K562 (cell line): ENCODE data around the gene HSD11B1. TPM values are rescaled to one million over a fixed set of nuclear protein-coding genes. Genes with fewer than 3 reads are reported as not detected.
A peak's percentile ranks its signal among the peaks of the same experiment; 100 is the strongest.

Experiments
- CBX3 ChIP-seq, 2 experiments: IDR thresholded peaks; 1 replicate in 1 of 2; 2 replicates in 1 of 2; pipeline ENCODE4 v1.6.1; 2012; ENCODE audit warnings: inconsistent platforms in 2 of 2, low read length in 2 of 2, borderline replicate concordance in 1 of 2, control low read depth in 1 of 2
- DIDO1 ChIP-seq: fragments of 450-650 bp; IDR thresholded peaks from 2 replicates; pipeline ENCODE4 v1.6.1; 2016; ENCODE audit warnings: low read depth, missing biosample characterization, missing genetic modification characterization
- DMBX1 ChIP-seq: fragments of 250-450 bp; sonication (Bioruptor Pico); IDR thresholded peaks from 2 replicates; pipeline ENCODE4 v1.8.0; 2022; ENCODE audit warnings: inconsistent platforms, mild to moderate bottlenecking, moderate library complexity, borderline replicate concordance
- ELF1 ChIP-seq: fragments of 200-800 bp; sonication (Bioruptor generic); IDR thresholded peaks from 2 replicates; pipeline ENCODE4 v1.6.1; 2016; ENCODE audit warnings: missing genetic modification characterization, missing compliant biosample characterization
- EP300 ChIP-seq: IDR thresholded peaks from 2 replicates; pipeline ENCODE4 v1.6.1; 2012; ENCODE audit warnings: low read length, improper control_type of control experiment
- MECOM ChIP-seq: fragments of 250-450 bp; sonication (Bioruptor Pico); IDR thresholded peaks from 2 replicates; pipeline ENCODE4 v1.8.0; 2022; ENCODE audit warnings: inconsistent platforms
- NR2C1 ChIP-seq, 2 experiments: fragments of 450-650 bp; IDR thresholded peaks; 2 replicates each; pipeline ENCODE4 v1.6.1; 2017; ENCODE audit warnings: mild to moderate bottlenecking in 2 of 2, antibody characterized with exemption in 1 of 2, inconsistent platforms in 1 of 2, missing compliant biosample characterization in 1 of 2, missing genetic modification characterization in 1 of 2
- PYGO2 ChIP-seq: fragments of 450-650 bp; IDR thresholded peaks from 2 replicates; pipeline ENCODE4 v1.6.1; 2016; ENCODE audit warnings: mild to moderate bottlenecking, missing genetic modification characterization, moderate library complexity, missing compliant biosample characterization
- SUPT5H ChIP-seq: fragments of 450-650 bp; IDR thresholded peaks from 2 replicates; pipeline ENCODE4 v1.6.1; 2016
- TAL1 ChIP-seq: fragments of 450-650 bp; IDR thresholded peaks from 2 replicates; pipeline ENCODE4 v1.6.1; 2016; ENCODE audit warnings: mild to moderate bottlenecking
- ZNF3 ChIP-seq: fragments of 250-450 bp; sonication (Bioruptor Pico); IDR thresholded peaks from 2 replicates; pipeline ENCODE4 v1.5.0; 2021; ENCODE audit warnings: mild to moderate bottlenecking, moderate library complexity
- polyA plus RNA-seq, 8 experiments: library from polyadenylated mRNA; depleted of rRNA in 4 of 8; stranded (reverse) in 5 of 8; unstranded in 3 of 8; fragments of >200 nt; fragmentation: Nextera tagmentation in 2 of 8; fragmentation: Illumina TruSeq in 1 of 8; extraction: Ambion mirVana in 2 of 8; extraction: Trizol in 1 of 8; gene quantifications; 2 replicates each; pipeline versions ENCODE4 v1.2.1 to v1.2.3, GENCODE V29; 2011 to 2014; ENCODE audit warnings: inconsistent platforms in 1 of 8, missing spikeins in 1 of 8
- total RNA-seq, 7 experiments: library from RNA; depleted of rRNA in 6 of 7; stranded (reverse); fragments of >200 nt in 6 of 7; fragmentation: Illumina TruSeq in 2 of 7; extraction: Trizol in 2 of 7; gene quantifications; 2 replicates each; pipeline versions ENCODE4 v1.2.1 to v1.2.3, GENCODE V29; 2011 to 2021; ENCODE audit warnings: low replicate concordance in 1 of 7
- TF ChIP-seq, protein P1 (sequence below): fragments of 450-650 bp; IDR thresholded peaks from 2 replicates; pipeline ENCODE4 v1.6.1; 2016; ENCODE audit warnings: mild to moderate bottlenecking
- TF ChIP-seq, protein P2 (sequence below): IDR thresholded peaks from 2 replicates; pipeline ENCODE4 v1.6.1; 2012; ENCODE audit warnings: low read depth, low read length, improper control_type of control experiment, borderline replicate concordance
- TF ChIP-seq, protein P3 (sequence below): fragments of 250-450 bp; sonication (Bioruptor Pico); IDR thresholded peaks from 2 replicates; pipeline ENCODE4 v1.5.0; 2021; ENCODE audit warnings: mild to moderate bottlenecking, borderline replicate concordance
- TF ChIP-seq, protein P4 (sequence below): IDR thresholded peaks from 2 replicates; pipeline ENCODE4 v1.6.1; 2016; ENCODE audit warnings: missing genetic modification characterization, missing compliant biosample characterization
- TF ChIP-seq, protein P5 (sequence below): fragments of 250-450 bp; sonication (Bioruptor Pico); IDR thresholded peaks from 2 replicates; pipeline ENCODE4 v1.8.0; 2022; ENCODE audit warnings: moderate library complexity, mild to moderate bottlenecking, inconsistent platforms

Gene HSD11B1
- total and polyA plus RNA-seq, 9 of the 15 experiments (the other 6 are each of a cell fraction or from before 2014, with no cell fraction given) = 0.04 to 0.16 TPM; not detected in 7

- TF ChIP-seq, protein P1, sequence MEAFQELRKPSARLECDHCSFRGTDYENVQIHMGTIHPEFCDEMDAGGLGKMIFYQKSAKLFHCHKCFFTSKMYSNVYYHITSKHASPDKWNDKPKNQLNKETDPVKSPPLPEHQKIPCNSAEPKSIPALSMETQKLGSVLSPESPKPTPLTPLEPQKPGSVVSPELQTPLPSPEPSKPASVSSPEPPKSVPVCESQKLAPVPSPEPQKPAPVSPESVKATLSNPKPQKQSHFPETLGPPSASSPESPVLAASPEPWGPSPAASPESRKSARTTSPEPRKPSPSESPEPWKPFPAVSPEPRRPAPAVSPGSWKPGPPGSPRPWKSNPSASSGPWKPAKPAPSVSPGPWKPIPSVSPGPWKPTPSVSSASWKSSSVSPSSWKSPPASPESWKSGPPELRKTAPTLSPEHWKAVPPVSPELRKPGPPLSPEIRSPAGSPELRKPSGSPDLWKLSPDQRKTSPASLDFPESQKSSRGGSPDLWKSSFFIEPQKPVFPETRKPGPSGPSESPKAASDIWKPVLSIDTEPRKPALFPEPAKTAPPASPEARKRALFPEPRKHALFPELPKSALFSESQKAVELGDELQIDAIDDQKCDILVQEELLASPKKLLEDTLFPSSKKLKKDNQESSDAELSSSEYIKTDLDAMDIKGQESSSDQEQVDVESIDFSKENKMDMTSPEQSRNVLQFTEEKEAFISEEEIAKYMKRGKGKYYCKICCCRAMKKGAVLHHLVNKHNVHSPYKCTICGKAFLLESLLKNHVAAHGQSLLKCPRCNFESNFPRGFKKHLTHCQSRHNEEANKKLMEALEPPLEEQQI = no peak
- TF ChIP-seq SUPT5H (no peak), MECOM (CRISPR knock-in tag) (peak; percentile 2; the same call in 1 of the 2 replicates), DMBX1 (CRISPR knock-in tag) (peak; percentile 80), ELF1 (tag) (0 out of 2 replicates have a peak, but pooled peaks have one; percentile 15), EP300 (peak; percentile 85), DIDO1 (no peak), PYGO2 (peak; percentile 59; the same call in 1 of the 2 replicates), NR2C1 (IDR thresholded peaks at IDR 0.05) (no peak), NR2C1 (tag; IDR thresholded peaks at IDR 0.05) (peak; percentile 69), CBX3 (IDR thresholded peaks at IDR 0.05; ENCODE audit: borderline replicate concordance in 1 of 2, low read length in 2 of 2) (no peak), TAL1 (0 out of 2 replicates have a peak, but pooled peaks have one; percentile 26), ZNF3 (CRISPR knock-in tag) (no peak)
- TF ChIP-seq, protein P2, sequence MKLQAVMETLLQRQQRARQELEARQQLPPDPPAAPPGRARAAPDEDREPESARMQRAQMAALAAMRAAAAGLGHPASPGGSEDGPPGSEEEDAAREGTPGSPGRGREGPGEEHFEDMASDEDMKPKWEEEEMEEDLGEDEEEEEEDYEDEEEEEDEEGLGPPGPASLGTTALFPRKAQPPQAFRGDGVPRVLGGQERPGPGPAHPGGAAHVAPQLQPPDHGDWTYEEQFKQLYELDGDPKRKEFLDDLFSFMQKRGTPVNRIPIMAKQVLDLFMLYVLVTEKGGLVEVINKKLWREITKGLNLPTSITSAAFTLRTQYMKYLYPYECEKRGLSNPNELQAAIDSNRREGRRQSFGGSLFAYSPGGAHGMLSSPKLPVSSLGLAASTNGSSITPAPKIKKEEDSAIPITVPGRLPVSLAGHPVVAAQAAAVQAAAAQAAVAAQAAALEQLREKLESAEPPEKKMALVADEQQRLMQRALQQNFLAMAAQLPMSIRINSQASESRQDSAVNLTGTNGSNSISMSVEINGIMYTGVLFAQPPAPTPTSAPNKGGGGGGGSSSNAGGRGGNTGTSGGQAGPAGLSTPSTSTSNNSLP = peak; percentile 47; the same call in 1 of the 2 replicates
- TF ChIP-seq, protein P3, sequence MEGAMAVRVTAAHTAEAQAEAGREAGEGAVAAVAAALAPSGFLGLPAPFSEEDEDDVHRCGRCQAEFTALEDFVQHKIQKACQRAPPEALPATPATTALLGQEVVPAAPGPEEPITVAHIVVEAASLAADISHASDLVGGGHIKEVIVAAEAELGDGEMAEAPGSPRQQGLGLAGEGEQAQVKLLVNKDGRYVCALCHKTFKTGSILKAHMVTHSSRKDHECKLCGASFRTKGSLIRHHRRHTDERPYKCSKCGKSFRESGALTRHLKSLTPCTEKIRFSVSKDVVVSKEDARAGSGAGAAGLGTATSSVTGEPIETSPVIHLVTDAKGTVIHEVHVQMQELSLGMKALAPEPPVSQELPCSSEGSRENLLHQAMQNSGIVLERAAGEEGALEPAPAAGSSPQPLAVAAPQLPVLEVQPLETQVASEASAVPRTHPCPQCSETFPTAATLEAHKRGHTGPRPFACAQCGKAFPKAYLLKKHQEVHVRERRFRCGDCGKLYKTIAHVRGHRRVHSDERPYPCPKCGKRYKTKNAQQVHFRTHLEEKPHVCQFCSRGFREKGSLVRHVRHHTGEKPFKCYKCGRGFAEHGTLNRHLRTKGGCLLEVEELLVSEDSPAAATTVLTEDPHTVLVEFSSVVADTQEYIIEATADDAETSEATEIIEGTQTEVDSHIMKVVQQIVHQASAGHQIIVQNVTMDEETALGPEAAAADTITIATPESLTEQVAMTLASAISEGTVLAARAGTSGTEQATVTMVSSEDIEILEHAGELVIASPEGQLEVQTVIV (CRISPR knock-in tag) = 0 out of 2 replicates have a peak, but pooled peaks have one; percentile 12
- TF ChIP-seq, protein P4, sequence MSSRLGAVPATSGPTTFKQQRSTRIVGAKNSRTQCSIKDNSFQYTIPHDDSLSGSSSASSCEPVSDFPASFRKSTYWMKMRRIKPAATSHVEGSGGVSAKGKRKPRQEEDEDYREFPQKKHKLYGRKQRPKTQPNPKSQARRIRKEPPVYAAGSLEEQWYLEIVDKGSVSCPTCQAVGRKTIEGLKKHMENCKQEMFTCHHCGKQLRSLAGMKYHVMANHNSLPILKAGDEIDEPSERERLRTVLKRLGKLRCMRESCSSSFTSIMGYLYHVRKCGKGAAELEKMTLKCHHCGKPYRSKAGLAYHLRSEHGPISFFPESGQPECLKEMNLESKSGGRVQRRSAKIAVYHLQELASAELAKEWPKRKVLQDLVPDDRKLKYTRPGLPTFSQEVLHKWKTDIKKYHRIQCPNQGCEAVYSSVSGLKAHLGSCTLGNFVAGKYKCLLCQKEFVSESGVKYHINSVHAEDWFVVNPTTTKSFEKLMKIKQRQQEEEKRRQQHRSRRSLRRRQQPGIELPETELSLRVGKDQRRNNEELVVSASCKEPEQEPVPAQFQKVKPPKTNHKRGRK (tag) = 0 out of 2 replicates have a peak, but pooled peaks have one; percentile 19
- TF ChIP-seq, protein P5, sequence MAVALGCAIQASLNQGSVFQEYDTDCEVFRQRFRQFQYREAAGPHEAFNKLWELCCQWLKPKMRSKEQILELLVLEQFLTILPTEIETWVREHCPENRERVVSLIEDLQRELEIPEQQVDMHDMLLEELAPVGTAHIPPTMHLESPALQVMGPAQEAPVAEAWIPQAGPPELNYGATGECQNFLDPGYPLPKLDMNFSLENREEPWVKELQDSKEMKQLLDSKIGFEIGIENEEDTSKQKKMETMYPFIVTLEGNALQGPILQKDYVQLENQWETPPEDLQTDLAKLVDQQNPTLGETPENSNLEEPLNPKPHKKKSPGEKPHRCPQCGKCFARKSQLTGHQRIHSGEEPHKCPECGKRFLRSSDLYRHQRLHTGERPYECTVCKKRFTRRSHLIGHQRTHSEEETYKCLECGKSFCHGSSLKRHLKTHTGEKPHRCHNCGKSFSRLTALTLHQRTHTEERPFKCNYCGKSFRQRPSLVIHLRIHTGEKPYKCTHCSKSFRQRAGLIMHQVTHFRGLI (CRISPR knock-in tag) = peak; percentile 12; the same call in 1 of the 2 replicates
These were observed 30.8 kb upstream of the HSD11B1 start (continued) for GRCh38 chr1:209673631-209674417.
